HG02610 (cell line): Measurements from ENCODE around the gene USE1.

Experiments
- ATAC-seq: cut with Tn5 transposase; IDR thresholded peaks from one replicate; pipeline ENCODE4 v1.9.1; 2021; ENCODE audit warnings: mild to moderate bottlenecking, moderate library complexity; ENCODE audit not compliant: unreplicated experiment

USE1 gene

DNA sequence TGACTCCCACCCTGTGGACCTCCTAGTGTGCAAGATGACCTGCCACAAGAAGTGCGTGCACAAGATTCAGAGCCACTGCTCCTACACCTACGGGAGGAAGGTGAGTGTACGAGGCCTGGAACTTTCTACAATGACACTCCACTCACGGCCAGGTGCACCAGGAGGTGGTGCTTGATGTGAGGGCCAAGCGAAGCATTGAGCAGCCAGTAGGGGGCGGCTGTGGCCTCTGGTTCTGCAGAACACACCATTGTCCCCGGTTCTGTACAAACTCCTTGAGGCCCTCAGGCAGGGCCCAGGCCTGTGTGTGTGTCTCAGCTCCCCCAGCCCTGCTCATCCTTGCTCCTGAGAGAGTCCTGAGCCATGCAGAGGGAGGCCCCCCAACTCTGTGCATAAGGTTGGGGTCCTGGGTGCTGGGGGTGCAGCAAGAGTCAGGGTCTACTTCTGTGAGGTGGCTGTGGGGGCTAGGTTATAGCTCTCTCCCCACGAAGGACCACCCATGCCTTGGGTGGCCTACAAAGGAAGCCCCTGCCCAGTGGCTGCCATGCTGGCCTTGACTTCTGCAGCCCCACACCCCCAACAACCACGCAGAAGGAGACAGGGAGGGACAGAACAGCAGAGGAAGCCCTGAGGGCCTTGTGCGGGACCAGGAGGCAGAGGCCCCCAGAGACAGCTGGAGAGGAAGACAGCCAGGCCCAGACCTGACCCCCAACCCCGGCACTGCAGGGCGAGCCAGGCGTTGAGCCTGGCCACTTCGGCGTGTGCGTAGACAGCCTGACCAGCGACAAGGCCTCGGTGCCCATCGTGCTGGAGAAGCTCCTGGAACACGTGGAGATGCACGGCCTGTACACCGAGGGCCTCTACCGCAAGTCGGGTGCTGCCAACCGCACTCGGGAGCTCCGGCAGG is 9.7 kb upstream of the USE1 start:
- ATAC-seq = no peak

DNA sequence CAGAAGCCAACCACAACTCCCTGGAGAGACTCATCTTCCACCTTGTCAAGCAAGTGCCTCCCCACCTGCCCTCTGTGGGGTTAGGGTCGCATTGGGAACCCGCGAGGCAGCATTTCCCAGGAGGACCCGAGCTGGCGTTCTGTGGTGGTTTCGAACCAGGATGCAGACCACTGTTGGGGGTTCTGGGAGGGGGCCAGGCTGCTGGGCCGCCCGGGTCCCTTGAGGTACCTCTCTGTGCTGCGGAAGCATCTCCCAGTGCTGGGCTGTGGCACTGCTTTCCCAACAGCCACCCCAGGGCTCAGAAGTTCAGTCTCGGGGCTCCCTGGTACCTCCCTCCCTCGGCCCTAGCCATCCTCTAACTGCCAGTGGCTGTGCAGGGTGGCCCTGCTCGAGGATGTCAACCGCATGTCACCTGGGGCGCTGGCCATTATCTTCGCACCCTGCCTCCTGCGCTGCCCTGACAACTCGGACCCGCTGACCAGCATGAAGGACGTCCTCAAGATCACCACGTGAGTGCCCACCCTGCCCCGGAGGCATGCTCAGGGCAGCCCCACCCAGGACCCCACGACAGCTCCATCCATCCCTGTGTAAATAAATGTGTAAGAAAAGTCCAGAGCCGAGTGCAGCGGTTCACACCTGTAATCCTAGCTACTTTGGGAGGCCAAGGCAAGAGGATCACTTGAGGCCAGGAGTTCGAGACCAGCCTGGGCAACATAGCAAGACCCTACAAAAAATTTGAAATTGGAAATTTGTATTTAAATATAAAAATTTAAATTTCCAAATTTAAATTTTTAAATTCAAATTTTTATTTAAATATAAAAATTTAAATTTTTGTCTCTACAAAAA is 8.2 kb upstream of the USE1 start:
- ATAC-seq = no peak

- ATAC-seq = no peak
These were observed 5.8 kb upstream of the USE1 start for GRCh38 chr19:17209126-17210036.

- ATAC-seq = no peak
These were observed 4.9 kb upstream of the USE1 start for GRCh38 chr19:17210296-17210695.

DNA sequence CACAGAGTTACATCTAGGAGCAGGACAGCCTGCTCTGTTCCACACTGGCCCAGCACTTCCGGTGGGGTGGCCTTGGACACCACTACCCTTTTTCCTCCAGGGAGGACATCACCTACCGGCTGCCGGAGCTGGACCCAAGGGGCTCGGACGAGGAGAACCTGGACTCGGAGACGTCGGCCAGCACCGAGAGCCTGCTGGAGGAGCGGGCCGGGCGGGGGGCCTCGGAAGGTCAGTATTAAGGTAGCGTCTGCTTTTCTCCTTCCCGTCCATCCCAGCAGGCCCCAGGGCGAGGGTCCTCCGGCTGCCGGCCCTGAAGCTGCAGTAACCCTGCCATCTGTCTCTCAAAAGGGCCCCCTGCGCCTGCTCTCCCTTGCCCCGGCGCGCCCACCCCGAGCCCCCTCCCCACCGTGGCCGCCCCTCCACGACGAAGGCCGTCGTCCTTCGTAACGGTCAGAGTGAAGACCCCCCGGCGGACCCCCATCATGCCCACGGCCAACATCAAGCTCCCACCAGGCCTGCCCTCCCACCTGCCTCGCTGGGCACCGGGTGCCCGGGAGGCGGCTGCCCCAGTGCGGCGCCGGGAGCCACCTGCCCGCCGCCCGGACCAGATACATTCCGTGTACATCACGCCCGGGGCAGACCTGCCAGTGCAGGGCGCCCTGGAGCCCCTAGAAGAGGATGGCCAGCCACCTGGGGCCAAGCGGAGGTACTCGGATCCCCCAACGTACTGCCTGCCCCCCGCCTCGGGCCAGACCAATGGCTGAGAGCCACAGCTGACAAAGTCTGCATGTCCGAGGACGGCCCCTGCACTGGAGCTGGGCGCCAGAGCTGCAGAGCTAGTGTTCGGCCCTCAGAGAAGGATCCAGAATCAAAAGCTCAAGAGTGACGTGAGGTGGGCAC is 3.4 kb upstream of the USE1 start:
- no peak for ATAC-seq

- ATAC-seq = no peak
These were observed 1.8 kb upstream of the USE1 start for GRCh38 chr19:17213334-17213733.

DNA sequence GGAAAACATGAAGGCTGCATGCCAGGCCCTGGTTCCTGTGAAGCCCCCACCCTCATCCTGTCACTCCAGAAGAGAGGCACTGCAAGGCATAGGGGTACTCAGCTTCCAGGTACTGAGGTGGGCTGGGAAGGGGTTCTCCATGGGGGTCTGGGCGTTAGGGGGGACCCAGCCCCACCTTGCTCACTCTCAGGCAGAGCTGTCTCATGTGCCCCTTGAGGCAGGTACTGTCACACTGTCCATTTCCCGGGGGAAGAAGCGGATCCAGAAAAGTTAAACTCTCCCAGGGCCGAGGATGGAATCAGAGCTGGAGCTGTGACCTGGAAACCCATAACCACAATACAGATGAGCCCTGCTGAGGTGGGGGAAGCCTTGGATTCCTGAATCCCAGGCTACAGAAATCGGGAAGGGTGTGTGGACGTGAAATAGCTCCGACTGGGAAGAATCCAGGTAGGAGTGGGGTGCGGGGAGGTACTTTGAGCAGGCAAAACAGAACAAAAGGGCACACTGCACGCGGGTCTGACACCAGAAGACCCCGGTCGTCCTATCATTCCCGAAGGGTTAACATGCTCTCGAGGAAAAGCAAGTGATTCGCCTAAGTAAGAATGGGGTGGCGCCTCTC is 540 bp upstream of the USE1 start:
- ATAC-seq = no peak

DNA sequence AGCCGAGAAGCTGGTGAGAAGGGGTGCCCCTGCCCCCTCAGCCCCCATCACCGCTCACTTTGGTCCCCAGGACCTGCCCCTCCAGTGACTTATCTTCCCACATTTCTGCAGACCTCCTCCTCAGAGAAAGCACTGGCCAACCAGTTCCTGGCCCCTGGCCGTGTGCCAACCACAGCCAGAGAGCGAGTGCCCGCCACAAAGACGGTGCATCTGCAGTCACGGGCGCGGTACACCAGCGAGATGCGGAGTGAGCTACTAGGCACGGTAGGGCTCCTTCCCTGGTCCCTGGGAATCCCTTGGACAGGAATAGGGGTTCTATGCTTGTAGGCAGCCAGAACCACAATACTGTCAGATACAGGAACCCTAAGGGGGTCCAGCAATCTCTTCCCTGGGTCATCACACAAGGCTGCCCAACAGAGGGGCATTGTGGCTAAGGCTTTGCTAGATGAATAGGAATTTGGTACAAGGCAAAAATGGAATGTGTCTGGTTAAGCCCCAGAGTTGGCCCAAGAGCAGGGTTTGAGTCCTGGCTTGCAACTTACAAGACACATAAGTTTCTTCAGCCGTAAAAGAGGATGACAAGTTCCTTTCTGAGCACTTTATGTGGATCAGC is 1.0 kb downstream of the USE1 start:
- no peak for ATAC-seq

DNA sequence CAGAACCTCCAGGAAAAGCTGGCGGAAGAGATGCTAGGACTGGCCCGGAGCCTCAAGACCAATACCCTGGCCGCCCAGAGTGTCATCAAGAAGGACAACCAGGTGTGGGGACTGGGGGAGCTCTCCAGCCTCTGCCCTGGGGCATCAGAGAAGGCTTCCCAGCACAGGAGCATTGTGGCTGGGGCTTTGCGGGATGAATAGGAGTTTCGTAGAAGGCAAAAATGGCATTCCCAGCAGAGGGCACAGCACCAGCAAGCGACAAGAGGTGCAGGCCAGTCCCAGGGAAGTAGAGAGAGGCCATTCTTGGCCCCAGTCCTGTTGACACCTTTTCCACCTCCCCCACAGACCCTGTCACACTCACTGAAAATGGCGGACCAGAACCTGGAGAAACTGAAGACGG is 4.1 kb downstream of the USE1 start:
- no peak for ATAC-seq

- ATAC-seq = no peak
These were observed 5.1 kb downstream of the USE1 start for GRCh38 chr19:17220207-17220758.

GRCh38 chr19:17225053-17225452 is 9.9 kb downstream of the USE1 start:
- ATAC-seq = no peak

GRCh38 chr19:17226002-17226933 is 11.1 kb downstream of the USE1 start, which contains the start of gene OCEL1:
OCEL1 (plus strand) TSS chr19:17226226; CDS start chr19:17226248, 22 bp downstream.
- ATAC-seq = peak; percentile 91

- ATAC-seq = no peak
These were observed 12.7 kb downstream of the USE1 start for GRCh38 chr19:17227798-17228367.

GRCh38 chr19:17229890-17230289 is 14.7 kb downstream of the USE1 start:
- no peak for ATAC-seq

GRCh38 chr19:17232258-17232657 is 17.1 kb downstream of the USE1 start:
- no peak for ATAC-seq

GRCh38 chr19:17234911-17235299 is 19.7 kb downstream of the USE1 start:
- peak; percentile 46 for ATAC-seq

DNA sequence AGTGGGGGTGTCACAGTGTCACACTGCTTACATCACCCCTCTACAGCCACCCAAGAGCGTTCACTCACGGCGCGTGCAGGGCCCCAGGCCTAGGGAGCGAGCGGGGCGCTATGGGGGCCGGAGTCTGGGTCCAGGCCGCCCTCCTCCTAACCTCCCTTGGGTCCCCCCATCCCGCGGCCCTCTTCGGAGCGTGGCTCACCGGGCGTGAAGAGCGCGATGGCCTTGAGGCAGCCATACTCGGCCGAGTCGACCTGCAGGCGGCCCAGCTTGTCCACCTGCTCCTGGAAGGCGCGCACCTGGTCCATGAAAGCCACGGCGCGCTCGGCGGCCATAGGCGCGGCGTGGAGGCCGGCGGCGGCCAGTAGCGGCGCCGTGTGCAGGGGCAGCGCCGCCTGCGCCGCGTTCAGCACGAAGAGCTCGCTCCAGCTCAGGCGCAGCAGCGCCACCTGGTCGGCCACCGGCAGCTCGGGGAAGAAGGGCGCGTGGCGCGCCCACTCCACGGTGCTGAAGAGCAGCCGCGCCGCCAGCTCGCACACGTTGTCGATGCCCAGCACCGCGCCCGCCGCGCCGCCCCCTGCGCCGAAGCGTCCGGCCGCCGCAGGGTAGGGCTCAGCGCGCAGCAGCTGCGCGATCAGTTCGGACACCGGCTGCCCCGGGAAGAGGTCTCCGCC is 20.3 kb downstream of the USE1 start:
- peak; percentile 58 for ATAC-seq
